H1 (cell line): ENCODE measurements around the gene C10orf120. TPM values are rescaled to one million over a fixed set of nuclear protein-coding genes. Genes with fewer than 3 reads are reported as not detected.

Experiments
- EP300 ChIP-seq, 2 experiments: IDR thresholded peaks; 1 replicate in 1 of 2; 2 replicates in 1 of 2; pipeline ENCODE4 v1.6.1; 2011 to 2012; ENCODE audit warnings: low read depth in 2 of 2, low read length in 2 of 2, mild to moderate bottlenecking in 2 of 2, borderline replicate concordance in 1 of 2, inconsistent platforms in 1 of 2, moderate library complexity in 1 of 2
- GTF2F1 ChIP-seq: IDR thresholded peaks from 2 replicates; pipeline ENCODE4 v1.6.1; 2012; ENCODE audit warnings: low read depth, low read length, improper control_type of control experiment, borderline replicate concordance
- polyA plus RNA-seq, 7 experiments: library from polyadenylated mRNA; depleted of rRNA in 3 of 7; stranded (reverse) in 5 of 7; unstranded in 2 of 7; fragments of >200 nt in 5 of 7; fragments of 200-250 nt in 2 of 7; gene quantifications; 1 replicate in 5 of 7; 2 replicates in 1 of 7; 4 replicates in 1 of 7; pipeline versions ENCODE4 v1.2.1 to v1.2.3, GENCODE V29; 2011 to 2013; ENCODE audit warnings: missing spikeins in 2 of 7, mixed read lengths in 2 of 7
- total RNA-seq: library from RNA; stranded (reverse); fragmentation: NEBNext Ultra II Directional; extraction: Animal tissue kit (Norgen Biotek cat#: 25700); gene quantifications from 2 replicates; pipeline ENCODE4 v1.2.1, GENCODE V29; 2021
- TF ChIP-seq, protein P1 (sequence below): IDR thresholded peaks from 2 replicates; pipeline ENCODE4 v1.6.1; 2011; ENCODE audit warnings: low read depth, mild to moderate bottlenecking, low read length; ENCODE audit not compliant: insufficient read depth

C10orf120 gene
- total and polyA plus RNA-seq, 2 of the 8 experiments (the other 6 are each of a cell fraction or from before 2014, with no cell fraction given): not detected

- TF ChIP-seq EP300 (IDR thresholded peaks at IDR 0.05; ENCODE audit: borderline replicate concordance in 1 of 2, low read depth in 2 of 2, low read length in 2 of 2) (no peak), GTF2F1 (no peak)
- TF ChIP-seq, protein P1, sequence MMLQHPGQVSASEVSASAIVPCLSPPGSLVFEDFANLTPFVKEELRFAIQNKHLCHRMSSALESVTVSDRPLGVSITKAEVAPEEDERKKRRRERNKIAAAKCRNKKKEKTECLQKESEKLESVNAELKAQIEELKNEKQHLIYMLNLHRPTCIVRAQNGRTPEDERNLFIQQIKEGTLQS: no peak
- TF ChIP-seq, all 59 proteins: peak for 0
Observed at GRCh38 chr10:122699796-122700455, at the start of gene C10orf120 (continued).
